Measurements from ENCODE around the gene NIFK.

Gene NIFK

GRCh38 chr2:121686218-121686617, 50.5 kb downstream of the NIFK start:
- no peak for TF ChIP-seq CTCF (IDR thresholded peaks at IDR 0.05; ENCODE audit: low read depth, low read length)
- DNase-seq: no peak
- no peaks in the 10 kb centered on the region for H3K36me3 ChIP-seq
- H3K9me3 ChIP-seq: no peaks in the 10 kb centered on the region
- H3K4me3 ChIP-seq (ENCODE audit: low read depth, low read length): no peak overlapping the region
- H3K4me1 ChIP-seq: no peaks in the 10 kb centered on the region
- no peaks in the 10 kb centered on the region for H3K27me3 ChIP-seq

DNA sequence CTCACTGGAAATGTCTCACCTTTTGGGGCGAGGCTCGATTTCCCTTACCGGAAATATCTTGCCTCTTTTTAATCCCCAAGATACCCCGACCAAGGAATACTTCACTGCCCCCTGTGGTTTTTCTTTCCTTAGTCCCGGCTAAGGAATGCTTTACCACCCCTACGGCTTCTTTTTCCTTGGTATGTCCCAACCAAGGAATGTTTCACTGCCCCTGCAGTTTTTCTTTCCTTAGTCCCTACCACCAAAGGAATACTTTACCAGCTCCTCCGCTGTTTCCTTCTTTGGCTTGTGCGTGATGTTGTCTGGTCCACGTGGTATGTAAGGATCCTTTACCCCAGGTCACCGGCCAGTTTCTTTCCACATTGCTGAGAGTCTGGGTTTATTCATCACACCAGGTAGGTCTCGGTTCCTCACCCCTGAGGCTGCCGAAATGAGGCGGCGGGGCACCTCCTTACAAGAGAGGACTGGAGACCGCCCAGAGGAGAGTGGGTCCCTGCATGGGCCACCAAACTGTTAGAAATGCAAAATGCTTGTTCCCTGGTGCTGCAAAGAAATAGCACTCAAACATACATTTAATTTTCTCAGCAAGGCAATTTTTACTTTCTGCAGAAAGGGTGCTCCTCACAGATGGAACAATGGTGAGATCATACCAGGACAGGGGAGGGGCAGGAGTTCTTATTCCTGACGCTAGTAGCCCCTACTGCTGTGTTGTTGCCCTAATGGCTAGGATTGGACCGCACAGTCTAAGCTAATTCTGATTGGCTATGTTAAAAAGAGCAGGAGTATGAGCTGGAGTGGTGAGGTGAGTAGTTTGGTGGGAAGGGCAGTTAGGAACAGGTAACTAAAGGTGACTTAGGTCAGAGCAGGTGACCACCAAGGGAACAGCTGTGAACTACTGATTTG, 54.0 kb downstream of the NIFK start:
- H3K4me3 ChIP-seq (ENCODE audit: low read depth, low read length): no peak overlapping the region
- no peaks in the 10 kb centered on the region for H3K9me3 ChIP-seq
- H3K27me3 ChIP-seq: no peaks in the 10 kb centered on the region
- no peak for DNase-seq
- TF ChIP-seq CTCF (IDR thresholded peaks at IDR 0.05; ENCODE audit: low read depth, low read length): no peak
- H3K36me3 ChIP-seq: no peaks in the 10 kb centered on the region
- no peaks in the 10 kb centered on the region for H3K4me1 ChIP-seq

- Histone ChIP-seq H3K9me3 (no peaks in the 10 kb centered on the region), H3K4me3 (ENCODE audit: low read depth, low read length) (no peak overlapping the region), H3K4me1 (no peaks in the 10 kb centered on the region), H3K36me3 (no peaks in the 10 kb centered on the region), H3K27me3 (no peaks in the 10 kb centered on the region)
- no peak for TF ChIP-seq CTCF (IDR thresholded peaks at IDR 0.05; ENCODE audit: low read depth, low read length)
- no peak for DNase-seq
Measured at GRCh38 chr2:121677855-121678254, 58.8 kb downstream of the NIFK start.
